Esophagus muscularis mucosa (tissue), 3 donors: Measurements from ENCODE around the gene RTTN.

Experiments
- POLR2A ChIP-seq: fragments of 450-650 bp; IDR thresholded peaks from one replicate; pipeline ENCODE4 v1.6.1; 2017; ENCODE audit warnings: antibody characterized with exemption, moderate library complexity, mild to moderate bottlenecking, low read depth
- POLR2AphosphoS5 ChIP-seq, 2 donors: sonication (generic); formaldehyde crosslinking; IDR thresholded peaks; one replicate each; pipeline ENCODE4 v1.6.1; 2017; ENCODE audit warnings: antibody characterized with exemption in 2 of 2
- TF ChIP-seq, protein P1 (sequence below), 3 experiments: fragments of 200-600 bp in 2 of 3; fragments of 450-650 bp in 1 of 3; sonication (generic) in 2 of 3; IDR thresholded peaks; one replicate each; pipeline ENCODE4 v1.5.1; 2017 to 2019; ENCODE audit warnings: antibody characterized with exemption in 3 of 3, mild to moderate bottlenecking in 2 of 3, moderate library complexity in 1 of 3

DNA sequence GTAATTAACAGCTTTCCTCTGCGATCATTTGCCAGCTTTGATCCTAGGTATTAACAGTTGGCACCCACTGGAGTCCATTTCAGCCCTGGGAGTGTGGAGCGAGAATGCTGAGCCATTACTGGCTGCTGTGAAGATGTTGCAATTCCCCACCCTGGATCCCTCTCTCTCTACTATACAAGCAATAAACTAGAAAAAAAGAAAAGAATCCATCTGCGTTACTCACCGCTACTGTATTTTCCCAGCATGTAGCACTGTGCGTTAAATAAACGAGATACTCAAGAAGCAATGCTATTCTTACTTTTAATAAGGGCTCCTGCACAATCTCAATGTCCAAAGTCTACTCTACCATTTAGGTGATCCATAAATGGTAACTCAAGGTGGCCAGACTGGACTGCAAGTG, 8.5 kb downstream of the RTTN start:
- no peak for TF ChIP-seq POLR2A
- TF ChIP-seq, protein P1, sequence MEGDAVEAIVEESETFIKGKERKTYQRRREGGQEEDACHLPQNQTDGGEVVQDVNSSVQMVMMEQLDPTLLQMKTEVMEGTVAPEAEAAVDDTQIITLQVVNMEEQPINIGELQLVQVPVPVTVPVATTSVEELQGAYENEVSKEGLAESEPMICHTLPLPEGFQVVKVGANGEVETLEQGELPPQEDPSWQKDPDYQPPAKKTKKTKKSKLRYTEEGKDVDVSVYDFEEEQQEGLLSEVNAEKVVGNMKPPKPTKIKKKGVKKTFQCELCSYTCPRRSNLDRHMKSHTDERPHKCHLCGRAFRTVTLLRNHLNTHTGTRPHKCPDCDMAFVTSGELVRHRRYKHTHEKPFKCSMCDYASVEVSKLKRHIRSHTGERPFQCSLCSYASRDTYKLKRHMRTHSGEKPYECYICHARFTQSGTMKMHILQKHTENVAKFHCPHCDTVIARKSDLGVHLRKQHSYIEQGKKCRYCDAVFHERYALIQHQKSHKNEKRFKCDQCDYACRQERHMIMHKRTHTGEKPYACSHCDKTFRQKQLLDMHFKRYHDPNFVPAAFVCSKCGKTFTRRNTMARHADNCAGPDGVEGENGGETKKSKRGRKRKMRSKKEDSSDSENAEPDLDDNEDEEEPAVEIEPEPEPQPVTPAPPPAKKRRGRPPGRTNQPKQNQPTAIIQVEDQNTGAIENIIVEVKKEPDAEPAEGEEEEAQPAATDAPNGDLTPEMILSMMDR (IDR thresholded peaks at IDR 0.05) = no peak
- no peak for TF ChIP-seq POLR2AphosphoS5 (IDR thresholded peaks at IDR 0.05)
